ENCODE data around the gene FZD4.

- no peak for TF ChIP-seq CTCF (IDR thresholded peaks at IDR 0.05)
- no peak for TF ChIP-seq POLR2A (IDR thresholded peaks at IDR 0.05; ENCODE audit: low read depth)
- no peak for TF ChIP-seq POLR2AphosphoS5 (IDR thresholded peaks at IDR 0.05)
- no peak for TF ChIP-seq EP300 (IDR thresholded peaks at IDR 0.05)
These were observed 21.2 kb downstream of the FZD4 start for GRCh38 chr11:86933891-86934581.
